SK-N-SH treated with all-trans-retinoic acid at 6 μM for 48 hours (cell line): Measurements from ENCODE around the gene NUTM1.

Experiments used
- ARNTL ChIP-seq: fragments of 450-650 bp; formaldehyde crosslinking; IDR thresholded peaks from 2 replicates; pipeline ENCODE4 v1.5.0; 2020; ENCODE audit warnings: low read depth, mild to moderate bottlenecking, moderate library complexity, borderline replicate concordance
- OSR1 ChIP-seq: fragments of 250-450 bp; sonication (Bioruptor Pico); IDR thresholded peaks from 2 replicates; pipeline ENCODE4 v1.8.0; 2022; ENCODE audit warnings: moderate library complexity, mild to moderate bottlenecking, inconsistent platforms
- PPARA ChIP-seq: fragments of 250-450 bp; sonication (Bioruptor Pico); IDR thresholded peaks from 2 replicates; pipeline ENCODE4 v1.5.0; 2020; ENCODE audit warnings: mild to moderate bottlenecking, borderline replicate concordance
- ZFP3 ChIP-seq: fragments of 250-450 bp; sonication (Bioruptor Pico); IDR thresholded peaks from 2 replicates; pipeline ENCODE4 v1.5.0; 2020; ENCODE audit warnings: mild to moderate bottlenecking, moderate library complexity
- ZFP30 ChIP-seq: fragments of 450-650 bp; formaldehyde crosslinking; IDR thresholded peaks from 2 replicates; pipeline ENCODE4 v1.5.0; 2022; ENCODE audit warnings: mild to moderate bottlenecking, moderate library complexity
- ZNF565 ChIP-seq: fragments of 450-650 bp; formaldehyde crosslinking; conservative IDR thresholded peaks from 2 replicates; pipeline ENCODE4 v1.5.0; 2020; ENCODE audit warnings: low read depth, mild to moderate bottlenecking, moderate library complexity
- ZNF8 ChIP-seq: fragments of 450-650 bp; formaldehyde crosslinking; IDR thresholded peaks from 2 replicates; pipeline ENCODE4 v1.5.0; 2020; ENCODE audit warnings: mild to moderate bottlenecking, moderate library complexity
- TF ChIP-seq, protein P1 (sequence below): fragments of 250-450 bp; sonication (Bioruptor Pico); IDR thresholded peaks from 2 replicates; pipeline ENCODE4 v1.5.0; 2020; ENCODE audit warnings: mild to moderate bottlenecking, moderate library complexity
- TF ChIP-seq, protein P2 (sequence below): fragments of 250-450 bp; sonication (Bioruptor Pico); IDR thresholded peaks from 2 replicates; pipeline ENCODE4 v1.8.0; 2020; ENCODE audit warnings: mild to moderate bottlenecking, moderate library complexity, borderline replicate concordance
- TF ChIP-seq, protein P3 (sequence below): fragments of 250-450 bp; sonication (Bioruptor Pico); IDR thresholded peaks from 2 replicates; pipeline ENCODE4 v1.5.1; 2020; ENCODE audit warnings: low read depth, mild to moderate bottlenecking, moderate library complexity

DNA sequence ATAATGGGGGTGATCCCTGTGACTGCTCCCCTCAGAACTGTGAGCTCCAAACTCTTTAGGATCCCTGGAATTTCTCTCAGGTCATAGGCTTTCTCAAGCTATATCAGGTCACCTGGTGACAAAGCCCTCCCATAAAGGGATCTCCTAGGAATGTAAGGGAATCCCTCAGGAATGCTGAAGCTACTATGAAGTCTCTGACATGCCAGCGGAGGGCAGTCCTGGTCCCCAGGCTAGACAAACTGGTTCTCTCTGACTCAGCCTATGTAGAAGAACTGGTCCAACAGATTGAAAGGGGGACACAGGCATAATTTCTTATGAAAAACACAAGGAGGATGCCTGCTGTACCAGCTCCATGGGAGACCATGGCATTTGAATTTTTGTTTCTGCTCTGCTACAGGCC, 17.2 kb downstream of the NUTM1 start:
- TF ChIP-seq ZFP30 (CRISPR knock-in tag) = no peak
- TF ChIP-seq, protein P1, sequence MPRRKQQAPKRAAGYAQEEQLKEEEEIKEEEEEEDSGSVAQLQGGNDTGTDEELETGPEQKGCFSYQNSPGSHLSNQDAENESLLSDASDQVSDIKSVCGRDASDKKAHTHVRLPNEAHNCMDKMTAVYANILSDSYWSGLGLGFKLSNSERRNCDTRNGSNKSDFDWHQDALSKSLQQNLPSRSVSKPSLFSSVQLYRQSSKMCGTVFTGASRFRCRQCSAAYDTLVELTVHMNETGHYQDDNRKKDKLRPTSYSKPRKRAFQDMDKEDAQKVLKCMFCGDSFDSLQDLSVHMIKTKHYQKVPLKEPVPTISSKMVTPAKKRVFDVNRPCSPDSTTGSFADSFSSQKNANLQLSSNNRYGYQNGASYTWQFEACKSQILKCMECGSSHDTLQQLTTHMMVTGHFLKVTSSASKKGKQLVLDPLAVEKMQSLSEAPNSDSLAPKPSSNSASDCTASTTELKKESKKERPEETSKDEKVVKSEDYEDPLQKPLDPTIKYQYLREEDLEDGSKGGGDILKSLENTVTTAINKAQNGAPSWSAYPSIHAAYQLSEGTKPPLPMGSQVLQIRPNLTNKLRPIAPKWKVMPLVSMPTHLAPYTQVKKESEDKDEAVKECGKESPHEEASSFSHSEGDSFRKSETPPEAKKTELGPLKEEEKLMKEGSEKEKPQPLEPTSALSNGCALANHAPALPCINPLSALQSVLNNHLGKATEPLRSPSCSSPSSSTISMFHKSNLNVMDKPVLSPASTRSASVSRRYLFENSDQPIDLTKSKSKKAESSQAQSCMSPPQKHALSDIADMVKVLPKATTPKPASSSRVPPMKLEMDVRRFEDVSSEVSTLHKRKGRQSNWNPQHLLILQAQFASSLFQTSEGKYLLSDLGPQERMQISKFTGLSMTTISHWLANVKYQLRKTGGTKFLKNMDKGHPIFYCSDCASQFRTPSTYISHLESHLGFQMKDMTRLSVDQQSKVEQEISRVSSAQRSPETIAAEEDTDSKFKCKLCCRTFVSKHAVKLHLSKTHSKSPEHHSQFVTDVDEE (CRISPR knock-in tag) = no peak
- no peak for TF ChIP-seq OSR1
- TF ChIP-seq, protein P2, sequence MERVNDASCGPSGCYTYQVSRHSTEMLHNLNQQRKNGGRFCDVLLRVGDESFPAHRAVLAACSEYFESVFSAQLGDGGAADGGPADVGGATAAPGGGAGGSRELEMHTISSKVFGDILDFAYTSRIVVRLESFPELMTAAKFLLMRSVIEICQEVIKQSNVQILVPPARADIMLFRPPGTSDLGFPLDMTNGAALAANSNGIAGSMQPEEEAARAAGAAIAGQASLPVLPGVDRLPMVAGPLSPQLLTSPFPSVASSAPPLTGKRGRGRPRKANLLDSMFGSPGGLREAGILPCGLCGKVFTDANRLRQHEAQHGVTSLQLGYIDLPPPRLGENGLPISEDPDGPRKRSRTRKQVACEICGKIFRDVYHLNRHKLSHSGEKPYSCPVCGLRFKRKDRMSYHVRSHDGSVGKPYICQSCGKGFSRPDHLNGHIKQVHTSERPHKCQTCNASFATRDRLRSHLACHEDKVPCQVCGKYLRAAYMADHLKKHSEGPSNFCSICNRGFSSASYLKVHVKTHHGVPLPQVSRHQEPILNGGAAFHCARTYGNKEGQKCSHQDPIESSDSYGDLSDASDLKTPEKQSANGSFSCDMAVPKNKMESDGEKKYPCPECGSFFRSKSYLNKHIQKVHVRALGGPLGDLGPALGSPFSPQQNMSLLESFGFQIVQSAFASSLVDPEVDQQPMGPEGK (CRISPR knock-in tag) = no peak
- no peak for TF ChIP-seq ZNF8 (CRISPR knock-in tag)
- TF ChIP-seq, protein P3, sequence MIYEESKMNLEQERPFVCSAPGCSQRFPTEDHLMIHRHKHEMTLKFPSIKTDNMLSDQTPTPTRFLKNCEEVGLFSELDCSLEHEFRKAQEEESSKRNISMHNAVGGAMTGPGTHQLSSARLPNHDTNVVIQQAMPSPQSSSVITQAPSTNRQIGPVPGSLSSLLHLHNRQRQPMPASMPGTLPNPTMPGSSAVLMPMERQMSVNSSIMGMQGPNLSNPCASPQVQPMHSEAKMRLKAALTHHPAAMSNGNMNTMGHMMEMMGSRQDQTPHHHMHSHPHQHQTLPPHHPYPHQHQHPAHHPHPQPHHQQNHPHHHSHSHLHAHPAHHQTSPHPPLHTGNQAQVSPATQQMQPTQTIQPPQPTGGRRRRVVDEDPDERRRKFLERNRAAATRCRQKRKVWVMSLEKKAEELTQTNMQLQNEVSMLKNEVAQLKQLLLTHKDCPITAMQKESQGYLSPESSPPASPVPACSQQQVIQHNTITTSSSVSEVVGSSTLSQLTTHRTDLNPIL = no peak
- TF ChIP-seq ZFP3 = no peak
- TF ChIP-seq ZNF565 = no peak
- TF ChIP-seq PPARA (CRISPR knock-in tag) = no peak
- no peak for TF ChIP-seq ARNTL
